K562 (cell line): ENCODE data around the gene NES. TPM values are rescaled to one million over a fixed set of nuclear protein-coding genes. Genes with fewer than 3 reads are reported as not detected.
A peak's percentile ranks its signal among the peaks of the same experiment; 100 is the strongest.

ENCODE experiments used
- CBFB ChIP-seq: sonication (generic); formaldehyde crosslinking; IDR thresholded peaks from 2 replicates; pipeline ENCODE4 v1.4.0; 2020; ENCODE audit warnings: mild to moderate bottlenecking, missing genetic modification reagents
- DNMT1 ChIP-seq: fragments of 450-650 bp; IDR thresholded peaks from 2 replicates; pipeline ENCODE4 v1.6.1; 2016; ENCODE audit warnings: antibody characterized with exemption, mild to moderate bottlenecking
- EGR1 ChIP-seq: fragments of 450-650 bp; conservative IDR thresholded peaks from 2 replicates; pipeline ENCODE4 v1.6.1; 2017; ENCODE audit warnings: mild to moderate bottlenecking
- FOXA1 ChIP-seq: fragments of 450-650 bp; IDR thresholded peaks from 2 replicates; pipeline ENCODE4 v1.6.1; 2016; ENCODE audit warnings: mild to moderate bottlenecking, borderline replicate concordance
- FOXA3 ChIP-seq, 2 experiments: fragments of 450-650 bp in 1 of 2; sonication (generic) in 1 of 2; formaldehyde crosslinking; IDR thresholded peaks in 1 of 2; conservative IDR thresholded peaks in 1 of 2; 2 replicates each; pipeline versions ENCODE4 v1.4.0 to v1.8.0; 2020 to 2022; ENCODE audit warnings: mild to moderate bottlenecking in 2 of 2, missing genetic modification reagents in 1 of 2
- FOXO4 ChIP-seq: fragments of 450-650 bp; formaldehyde crosslinking; IDR thresholded peaks from 2 replicates; pipeline ENCODE4 v1.4.0; 2020; ENCODE audit warnings: mild to moderate bottlenecking, moderate library complexity
- GATA2 ChIP-seq: sonication (generic); formaldehyde crosslinking; IDR thresholded peaks from 2 replicates; pipeline ENCODE4 v1.4.0; 2020; ENCODE audit warnings: mild to moderate bottlenecking, missing genetic modification reagents
- KDM2B ChIP-seq: fragments of 250-450 bp; sonication (Bioruptor Pico); IDR thresholded peaks from 2 replicates; pipeline ENCODE4 v1.8.0; 2021; ENCODE audit warnings: mild to moderate bottlenecking, moderate library complexity
- KLF13 ChIP-seq: fragments of 450-650 bp; IDR thresholded peaks from 2 replicates; pipeline ENCODE4 v1.6.1; 2016; ENCODE audit warnings: missing genetic modification characterization, low read depth, mild to moderate bottlenecking, missing compliant biosample characterization, moderate library complexity, borderline replicate concordance
- MCM3 ChIP-seq: fragments of 450-650 bp; IDR thresholded peaks from 2 replicates; pipeline ENCODE4 v1.6.1; 2016
- MYBL2 ChIP-seq, 2 experiments: fragments of 450-650 bp in 1 of 2; sonication (generic) in 1 of 2; formaldehyde crosslinking in 1 of 2; IDR thresholded peaks; 2 replicates each; pipeline versions ENCODE4 v1.6.1 to v1.8.1; 2017 to 2022; ENCODE audit warnings: borderline replicate concordance in 1 of 2, inconsistent platforms in 1 of 2, low read depth in 1 of 2, mild to moderate bottlenecking in 1 of 2, missing genetic modification reagents in 1 of 2, moderate library complexity in 1 of 2
- NCOA6 ChIP-seq: fragments of 450-650 bp; IDR thresholded peaks from 2 replicates; pipeline ENCODE4 v1.6.1; 2017; ENCODE audit warnings: mild to moderate bottlenecking
- RBM22 ChIP-seq: fragments of 200-400 bp; formaldehyde crosslinking; IDR thresholded peaks from 2 replicates; pipeline ENCODE4 v1.6.1; 2018; ENCODE audit warnings: low read length, low read depth; ENCODE audit not compliant: poor library complexity, severe bottlenecking
- RFX1 ChIP-seq: fragments of 450-650 bp; IDR thresholded peaks from 2 replicates; pipeline ENCODE4 v1.6.1; 2016; ENCODE audit warnings: mild to moderate bottlenecking, moderate library complexity
- SAFB ChIP-seq: fragments of 200-400 bp; formaldehyde crosslinking; IDR thresholded peaks from 2 replicates; pipeline ENCODE4 v1.6.1; 2017; ENCODE audit warnings: low read depth, low read length, borderline replicate concordance
- SIN3B ChIP-seq: fragments of 450-650 bp; IDR thresholded peaks from 2 replicates; pipeline ENCODE4 v1.6.1; 2017; ENCODE audit warnings: low read depth, mild to moderate bottlenecking, moderate library complexity
- WHSC1 ChIP-seq: IDR thresholded peaks from one replicate; pipeline ENCODE4 v1.6.1; 2012; ENCODE audit warnings: low read length, control low read depth, inconsistent platforms
- YY1 ChIP-seq, 3 experiments: IDR thresholded peaks; 2 replicates each; pipeline ENCODE4 v1.6.1; 2011; ENCODE audit warnings: low read length in 2 of 3, mild to moderate bottlenecking in 2 of 3, moderate library complexity in 2 of 3, borderline replicate concordance in 1 of 3, control low read depth in 1 of 3, low read depth in 1 of 3; ENCODE audit not compliant: insufficient read depth in 3 of 3, insufficient replicate concordance in 2 of 3, control insufficient read depth in 1 of 3, insufficient read length in 1 of 3; ENCODE audit errors: extremely low read depth in 1 of 3
- ZNF23 ChIP-seq: fragments of 250-450 bp; sonication (Bioruptor Pico); IDR thresholded peaks from 2 replicates; pipeline ENCODE4 v1.4.0; 2020; ENCODE audit warnings: mild to moderate bottlenecking
- ZNF3 ChIP-seq: fragments of 250-450 bp; sonication (Bioruptor Pico); IDR thresholded peaks from 2 replicates; pipeline ENCODE4 v1.5.0; 2021; ENCODE audit warnings: mild to moderate bottlenecking, moderate library complexity
- ZNF695 ChIP-seq: fragments of 450-650 bp; formaldehyde crosslinking; IDR thresholded peaks from 2 replicates; pipeline ENCODE4 v1.4.0; 2020; ENCODE audit warnings: mild to moderate bottlenecking, moderate library complexity
- ZNF76 ChIP-seq: fragments of 250-450 bp; sonication (Bioruptor Pico); IDR thresholded peaks from 2 replicates; pipeline ENCODE4 v1.4.0; 2020; ENCODE audit warnings: mild to moderate bottlenecking, moderate library complexity, borderline replicate concordance
- ZSCAN32 ChIP-seq: fragments of 450-650 bp; formaldehyde crosslinking; IDR thresholded peaks from 2 replicates; pipeline ENCODE4 v1.4.0; 2020; ENCODE audit warnings: mild to moderate bottlenecking, moderate library complexity
- polyA plus RNA-seq, 8 experiments: library from polyadenylated mRNA; depleted of rRNA in 4 of 8; stranded (reverse) in 5 of 8; unstranded in 3 of 8; fragments of >200 nt; fragmentation: Nextera tagmentation in 2 of 8; fragmentation: Illumina TruSeq in 1 of 8; extraction: Ambion mirVana in 2 of 8; extraction: Trizol in 1 of 8; gene quantifications; 2 replicates each; pipeline versions ENCODE4 v1.2.1 to v1.2.3, GENCODE V29; 2011 to 2014; ENCODE audit warnings: inconsistent platforms in 1 of 8, missing spikeins in 1 of 8
- total RNA-seq, 7 experiments: library from RNA; depleted of rRNA in 6 of 7; stranded (reverse); fragments of >200 nt in 6 of 7; fragmentation: Illumina TruSeq in 2 of 7; extraction: Trizol in 2 of 7; gene quantifications; 2 replicates each; pipeline versions ENCODE4 v1.2.1 to v1.2.3, GENCODE V29; 2011 to 2021; ENCODE audit warnings: low replicate concordance in 1 of 7
- TF ChIP-seq, protein P1 (sequence below): fragments of 250-450 bp; sonication (Bioruptor Pico); IDR thresholded peaks from 2 replicates; pipeline ENCODE4 v1.8.0; 2022; ENCODE audit warnings: inconsistent platforms, mild to moderate bottlenecking, moderate library complexity, borderline replicate concordance
- TF ChIP-seq, protein P2 (sequence below): fragments of 450-650 bp; IDR thresholded peaks from 2 replicates; pipeline ENCODE4 v1.6.1; 2016; ENCODE audit warnings: antibody characterized with exemption

Gene NES
- total and polyA plus RNA-seq, 9 of the 15 experiments (the other 6 are each of a cell fraction or from before 2014, with no cell fraction given): 0.10 to 8.6 (median 4.2) TPM

- TF ChIP-seq ZNF3 (CRISPR knock-in tag) (no peak), SIN3B (0 out of 2 replicates have a peak, but pooled peaks have one; percentile 31), ZNF76 (no peak), NCOA6 (no peak), RFX1 (no peak), KDM2B (no peak), CBFB (no peak), KLF13 (tag) (no peak), FOXA1 (no peak), WHSC1 (no peak), DNMT1 (no peak), GATA2 (no peak), FOXA3 (CRISPR knock-in tag; conservative IDR thresholded peaks at IDR 0.05 in 1 of 2, IDR thresholded peaks at IDR 0.05 in 1 of 2) (no peak), MCM3 (no peak), YY1 (IDR thresholded peaks at IDR 0.05; ENCODE audit: borderline replicate concordance in 1 of 3, control insufficient read depth in 1 of 3, extremely low read depth in 1 of 3, insufficient read depth in 3 of 3, insufficient read length in 1 of 3, insufficient replicate concordance in 2 of 3, low read depth in 1 of 3, low read length in 2 of 3) (peak in 2 of 3 experiments; percentile 15 to 41), ZNF23 (CRISPR knock-in tag) (no peak), ZNF695 (CRISPR knock-in tag) (no peak), RBM22 (no peak), SAFB (peak; percentile 53; the same call in 1 of the 2 replicates), MYBL2 (IDR thresholded peaks at IDR 0.05; ENCODE audit: low read depth) (no peak), MYBL2 (CRISPR knock-in tag; IDR thresholded peaks at IDR 0.05; ENCODE audit: borderline replicate concordance) (no peak), ZSCAN32 (no peak), EGR1 (peak; percentile 98), FOXO4 (no peak)
- TF ChIP-seq, protein P1, sequence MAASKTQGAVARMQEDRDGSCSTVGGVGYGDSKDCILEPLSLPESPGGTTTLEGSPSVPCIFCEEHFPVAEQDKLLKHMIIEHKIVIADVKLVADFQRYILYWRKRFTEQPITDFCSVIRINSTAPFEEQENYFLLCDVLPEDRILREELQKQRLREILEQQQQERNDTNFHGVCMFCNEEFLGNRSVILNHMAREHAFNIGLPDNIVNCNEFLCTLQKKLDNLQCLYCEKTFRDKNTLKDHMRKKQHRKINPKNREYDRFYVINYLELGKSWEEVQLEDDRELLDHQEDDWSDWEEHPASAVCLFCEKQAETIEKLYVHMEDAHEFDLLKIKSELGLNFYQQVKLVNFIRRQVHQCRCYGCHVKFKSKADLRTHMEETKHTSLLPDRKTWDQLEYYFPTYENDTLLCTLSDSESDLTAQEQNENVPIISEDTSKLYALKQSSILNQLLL (CRISPR knock-in tag): no peak
- TF ChIP-seq, protein P2, sequence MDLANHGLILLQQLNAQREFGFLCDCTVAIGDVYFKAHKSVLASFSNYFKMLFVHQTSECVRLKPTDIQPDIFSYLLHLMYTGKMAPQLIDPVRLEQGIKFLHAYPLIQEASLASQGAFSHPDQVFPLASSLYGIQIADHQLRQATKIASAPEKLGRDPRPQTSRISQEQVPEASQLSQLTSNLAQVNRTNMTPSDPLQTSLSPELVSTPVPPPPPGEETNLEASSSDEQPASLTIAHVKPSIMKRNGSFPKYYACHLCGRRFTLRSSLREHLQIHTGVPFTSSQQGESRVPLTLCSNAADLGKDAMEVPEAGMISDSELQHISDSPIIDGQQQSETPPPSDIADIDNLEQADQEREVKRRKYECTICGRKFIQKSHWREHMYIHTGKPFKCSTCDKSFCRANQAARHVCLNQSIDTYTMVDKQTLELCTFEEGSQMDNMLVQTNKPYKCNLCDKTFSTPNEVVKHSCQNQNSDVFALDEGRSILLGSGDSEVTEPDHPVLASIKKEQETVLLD: peak; percentile 36; the same call in 1 of the 2 replicates
Measured at GRCh38 chr1:156705918-156706656, 28.9 kb upstream of the NES start (continued).
